Heart left ventricle (tissue), 16 donors: ENCODE data around the gene CDH3. TPM values are rescaled to one million over a fixed set of nuclear protein-coding genes. Genes with fewer than 3 reads are reported as not detected.

Experiments used
- ATAC-seq, 4 donors: fragments of 200-7000 bp; cut with Tn5 transposase; one replicate each; pipeline ENCODE4 v1.9.1; 2020 to 2022; ENCODE audit warnings: moderate library complexity in 4 of 4, mild to moderate bottlenecking in 3 of 4, moderate number of reproducible peaks in 1 of 4
- DNase-seq, 5 donors: peaks; one replicate each; pipeline ENCODE4 v3.0.0-alpha.2; 2020
- H3K27ac ChIP-seq, 12 donors: fragments of 200-600 bp; sonication (generic) in 4 of 12; one replicate each; pipeline versions ENCODE4 v1.5.0 to v1.8.0; 2016 to 2022; ENCODE audit warnings: mild to moderate bottlenecking in 2 of 12
- H3K27me3 ChIP-seq, 9 donors: fragments of 200-600 bp; sonication (generic) in 2 of 9; one replicate each; pipeline versions ENCODE4 v1.5.1 to v1.8.0; 2016 to 2022; ENCODE audit warnings: mild to moderate bottlenecking in 3 of 9
- H3K36me3 ChIP-seq, 9 donors: fragments of 200-600 bp; sonication (generic) in 2 of 9; one replicate each; pipeline versions ENCODE4 v1.5.0 to v1.8.0; 2018 to 2022; ENCODE audit warnings: mild to moderate bottlenecking in 2 of 9
- H3K4me1 ChIP-seq, 12 donors: fragments of 200-600 bp; sonication (generic) in 4 of 12; one replicate each; pipeline versions ENCODE4 v1.5.0 to v1.8.0; 2016 to 2022; ENCODE audit warnings: mild to moderate bottlenecking in 3 of 12
- H3K4me3 ChIP-seq, 12 donors: fragments of 200-600 bp; sonication (generic) in 4 of 12; one replicate each; pipeline versions ENCODE4 v1.5.0 to v1.8.0; 2017 to 2022; ENCODE audit warnings: mild to moderate bottlenecking in 9 of 12, moderate library complexity in 4 of 12
- H3K9me3 ChIP-seq, 12 donors: fragments of 200-600 bp; sonication (generic) in 4 of 12; one replicate each; pipeline versions ENCODE4 v1.5.0 to v1.8.0; 2016 to 2022; ENCODE audit warnings: mild to moderate bottlenecking in 1 of 12
- CTCF ChIP-seq, 12 donors: fragments of 200-600 bp; sonication (generic) in 4 of 12; IDR thresholded peaks; one replicate each; pipeline versions ENCODE4 v1.5.0 to v1.8.0; 2018 to 2022; ENCODE audit warnings: antibody characterized with exemption in 12 of 12, mild to moderate bottlenecking in 5 of 12
- POLR2A ChIP-seq, 2 donors: fragments of 450-650 bp; IDR thresholded peaks; one replicate each; pipeline ENCODE4 v1.6.1; 2017; ENCODE audit warnings: antibody characterized with exemption in 2 of 2, mild to moderate bottlenecking in 2 of 2, moderate library complexity in 2 of 2
- WGBS, 4 donors: extraction: QIAGEN DNeasy Blood & Tissue Kit in 2 of 4; methylation state at CpG; one replicate each; pipeline versions ENCODE4 v1.1.5 to v1.1.7; 2013 to 2018; 5-methylcytosine and 5-hydroxymethylcytosine counted together
- intact Hi-C, 10 donors: fragments of 100-400 bp; cut with DNase I; formaldehyde crosslinking; loops; one replicate each; pipeline versions ENCODE4 v1.11.1 to v1.14.2; 2022
- polyA plus RNA-seq, 2 donors: library from polyadenylated mRNA; stranded (reverse); fragments of 200-250 nt; gene quantifications; one replicate each; pipeline ENCODE4 v1.2.3, GENCODE V29; 2013
- total RNA-seq, 9 donors: library from RNA; depleted of rRNA in 2 of 9; stranded (reverse); fragments of >200 nt in 2 of 9; fragmentation: NEBNext Ultra II Directional in 3 of 9; extraction: Animal tissue kit (Norgen Biotek cat#: 25700) in 3 of 9; gene quantifications; one replicate each; pipeline versions ENCODE4 v1.1.0 to v1.2.4, GENCODE V29; 2016 to 2023
- donor health status: ischemic (EF 13 %, LVEDD 7.1; RV severe dilation, severe dysfunction).
- donor health status: healthy with polysubstance abuse.
- donor health status: DM: no; HTN: yes; CAD: no.
- donor health status: DM: no; HTN: no; CAD: no.
- donor health status: ischemic (EF 25% LVEDD 6.9; RV normal size, moderate dysfunction).
- donor health status: ischemic (EF 25% LVEDD 5.7; RV mildly dilated, moderate dysfunction).
- donor health status: healthy.
- donor health status: DM: yes; HTN: yes; CAD: no.
- donor health status: ischemic (EF 35%, LVEDD 5.7; RV mildly dilated, moderate dysfunction).
- donor health status: nonischemic (EF 11% LVEDD 7.7; RV severe dilation, severe dysfunction).
- donor health status: DM: yes; HTN: yes; CAD: no.
- donor health status: PGD.
- donor health status: ischemic (EF 29% LVEDD 5.4; RV normal size, mild dysfunction).
- donor health status: nonischemic (EF 23%, LVEDD 6.1; RV moderate dilation, normal function).

CDH3 gene
- total and polyA plus RNA-seq, 11 donors: 0.01 to 3.8 TPM; not detected in 9

- Histone ChIP-seq H3K27ac (no peak overlapping the region), H3K4me1 (no peaks in the 10 kb centered on the region), H3K4me3 (no peak overlapping the region), H3K27me3 (peaks cover 0 to 22% (median 4%) of the 10 kb centered on the region in 9 donors), H3K9me3 (no peaks in the 10 kb centered on the region), H3K36me3 (no peaks in the 10 kb centered on the region)
- intact Hi-C loops: no loop called here
- ATAC-seq (no peak), DNase-seq (no peak)
- TF ChIP-seq POLR2A (IDR thresholded peaks at IDR 0.05): no peak
- TF ChIP-seq CTCF (IDR thresholded peaks at IDR 0.05): no peak
- WGBS, 4 donors: 19 to 29% (median 25%) methylated on average over 3 of the region's 3 CpGs
Observed at GRCh38 chr16:68724797-68725196, 79.7 kb downstream of the CDH3 start.

GRCh38 chr16:68728523-68728922 is 83.4 kb downstream of the CDH3 start:
- DNase-seq (no peak), ATAC-seq (no peak)
- TF ChIP-seq POLR2A (IDR thresholded peaks at IDR 0.05): no peak
- TF ChIP-seq CTCF (IDR thresholded peaks at IDR 0.05): no peak
- Histone ChIP-seq H3K4me3 (no peak overlapping the region), H3K36me3 (no peaks in the 10 kb centered on the region), H3K4me1 (no peaks in the 10 kb centered on the region), H3K27ac (no peak overlapping the region), H3K27me3 (peaks cover 0 to 43% (median 5%) of the 10 kb centered on the region in 9 donors), H3K9me3 (no peaks in the 10 kb centered on the region)
- WGBS, 4 donors: 83 to 88% (median 86%) methylated on average over 4 of the region's 4 CpGs
- intact Hi-C loops: no loop called here

GRCh38 chr16:68731637-68732036 is 86.5 kb downstream of the CDH3 start:
- H3K27ac ChIP-seq: no peak overlapping the region
- DNase-seq (no peak), ATAC-seq (no peak)
- TF ChIP-seq POLR2A (IDR thresholded peaks at IDR 0.05): no peak
- no peak for TF ChIP-seq CTCF (IDR thresholded peaks at IDR 0.05)
- WGBS, 4 donors: 43 to 59% (median 48%) methylated on average over 3 of the region's 3 CpGs
- H3K9me3 ChIP-seq: no peaks in the 10 kb centered on the region
- no peaks in the 10 kb centered on the region for H3K36me3 ChIP-seq
- intact Hi-C loops: no loop called here
- no peak overlapping the region for H3K4me3 ChIP-seq
- H3K4me1 ChIP-seq: no peaks in the 10 kb centered on the region
- H3K27me3 ChIP-seq: peaks cover 2 to 65% (median 18%) of the 10 kb centered on the region in 9 donors

GRCh38 chr16:68732042-68732680 is 87.1 kb downstream of the CDH3 start:
- ATAC-seq (no peak), DNase-seq (no peak)

More at GRCh38 chr16:68732042-68732680, 87.1 kb downstream of the CDH3 start:
- H3K36me3 ChIP-seq: no peaks in the 10 kb centered on the region
- H3K9me3 ChIP-seq: no peaks in the 10 kb centered on the region
- 21 to 31% (median 30%) methylated on average over 7 to 8 of the region's 8 CpGs for WGBS, 4 donors
- TF ChIP-seq CTCF (IDR thresholded peaks at IDR 0.05): no peak
- no peak for TF ChIP-seq POLR2A (IDR thresholded peaks at IDR 0.05)
- peaks cover 7 to 65% (median 23%) of the 10 kb centered on the region in 9 donors for H3K27me3 ChIP-seq
- no peak overlapping the region for H3K27ac ChIP-seq
- H3K4me1 ChIP-seq: peaks cover 0 to 3% (median 0%) of the 10 kb centered on the region in 12 donors
- intact Hi-C loops: no loop called here
- H3K4me3 ChIP-seq: no peak overlapping the region
